GM23248 (cell line): ENCODE data around the gene MBP. TPM values are rescaled to one million over a fixed set of nuclear protein-coding genes. Genes with fewer than 3 reads are reported as not detected.

Source experiments
- DNase-seq: peaks from one replicate; pipeline ENCODE4 v3.0.0-alpha.2; 2015
- H2AFZ ChIP-seq: fragments of 200-600 bp; sonication (generic); 2 replicates; pipeline ENCODE4 v1.6.1; 2016; ENCODE audit warnings: antibody characterized with exemption
- H3F3A ChIP-seq: fragments of 200-600 bp; sonication (generic); 2 replicates; pipeline ENCODE4 v1.6.1; 2016; ENCODE audit warnings: mild to moderate bottlenecking, antibody characterized with exemption, mixed run types; ENCODE audit not compliant: insufficient read depth
- H3K27ac ChIP-seq: fragments of 200-600 bp; sonication (generic); 2 replicates; pipeline ENCODE4 v1.5.1; 2016; ENCODE audit warnings: mild to moderate bottlenecking
- H3K27me3 ChIP-seq: fragments of 200-600 bp; sonication (generic); replicated peaks from 2 replicates; pipeline ENCODE4 v1.6.1; 2016; ENCODE audit warnings: mild to moderate bottlenecking; ENCODE audit not compliant: insufficient read depth
- H3K36me3 ChIP-seq: fragments of 200-600 bp; sonication (generic); 2 replicates; pipeline ENCODE4 v1.6.1; 2016; ENCODE audit warnings: low read depth, mild to moderate bottlenecking
- H3K4me1 ChIP-seq: fragments of 200-600 bp; sonication (generic); 2 replicates; pipeline ENCODE4 v1.6.1; 2016; ENCODE audit warnings: mild to moderate bottlenecking; ENCODE audit not compliant: insufficient read depth
- H3K4me2 ChIP-seq: fragments of 200-600 bp; sonication (generic); one replicate; pipeline ENCODE4 v1.6.1; 2016; ENCODE audit warnings: mild to moderate bottlenecking; ENCODE audit not compliant: unreplicated experiment
- H3K4me3 ChIP-seq: fragments of 200-600 bp; sonication (generic); 2 replicates; pipeline ENCODE4 v1.5.1; 2016; ENCODE audit warnings: mild to moderate bottlenecking
- H3K79me2 ChIP-seq: fragments of 200-600 bp; sonication (generic); 2 replicates; pipeline ENCODE4 v1.6.1; 2016; ENCODE audit warnings: mild to moderate bottlenecking; ENCODE audit not compliant: insufficient read depth
- H3K9ac ChIP-seq: fragments of 200-600 bp; sonication (generic); 2 replicates; pipeline ENCODE4 v1.6.1; 2016; ENCODE audit warnings: mild to moderate bottlenecking
- H3K9me2 ChIP-seq: fragments of 200-600 bp; sonication (generic); 2 replicates; pipeline ENCODE4 v1.6.1; 2016; ENCODE audit warnings: mixed run types, mild to moderate bottlenecking, moderate library complexity; ENCODE audit not compliant: insufficient read depth
- H3K9me3 ChIP-seq: fragments of 200-600 bp; sonication (generic); one replicate; pipeline ENCODE4 v1.6.1; 2017; ENCODE audit warnings: low read depth
- H4K20me1 ChIP-seq: fragments of 200-600 bp; sonication (generic); 2 replicates; pipeline ENCODE4 v1.6.0; 2016; ENCODE audit not compliant: insufficient read depth
- EZH2 ChIP-seq: fragments of 200-600 bp; sonication (generic); IDR thresholded peaks from 2 replicates; pipeline ENCODE4 v1.6.1; 2018; ENCODE audit warnings: antibody characterized with exemption, mild to moderate bottlenecking; ENCODE audit not compliant: insufficient read depth, poor library complexity, severe bottlenecking
- EZH2phosphoT487 ChIP-seq: fragments of 200-600 bp; sonication (generic); IDR thresholded peaks from 2 replicates; pipeline ENCODE4 v1.6.1; 2018; ENCODE audit warnings: antibody characterized with exemption, moderate library complexity, mild to moderate bottlenecking, low read depth; ENCODE audit not compliant: insufficient read depth
- WGBS, 2 experiments: methylation state at CpG; one replicate each; pipeline ENCODE4 v1.1.6; 2015 to 2017; ENCODE audit warnings: low lambda C conversion rate in 2 of 2, low coverage in 1 of 2; ENCODE audit errors: missing lambda C conversion rate in 2 of 2; 5-methylcytosine and 5-hydroxymethylcytosine counted together
- in situ Hi-C: fragments of 300-500 bp; cut with MboI; formaldehyde crosslinking; loops from 2 replicates; pipeline ENCODE4 v1.15.0; 2020
- polyA plus RNA-seq: library from polyadenylated mRNA; unstranded; fragments of >200 nt; fragmentation: Nextera tagmentation; extraction: Ambion mirVana; gene quantifications from 2 replicates; pipeline ENCODE4 v1.2.1, GENCODE V29; 2016
- total RNA-seq: library from RNA; depleted of rRNA; stranded (reverse); fragments of >200 nt; shearing (Covaris generic); gene quantifications from 2 replicates; pipeline ENCODE4 v1.2.3, GENCODE V29; 2014

MBP gene
- total and polyA plus RNA-seq, 2 experiments from 2014 or later = 2.2 to 2.9 TPM

- TF ChIP-seq EZH2phosphoT487 (no peak), EZH2 (no peak)
- H3K36me3 ChIP-seq = no peaks in the 10 kb centered on the region
- H3K27me3 ChIP-seq = no peaks in the 10 kb centered on the region
- in situ Hi-C loops = loop anchor here (25.0 kb wide), 1 partner anchor 141 kb away; no protein-coding TSS in a partner anchor
- peak overlapping the region; percentile 67 for H3K27ac ChIP-seq
- no peak for DNase-seq
- H3K9me2 ChIP-seq = no peaks in the 10 kb centered on the region
- H3K4me2 ChIP-seq = peak overlapping the region; percentile 27
- H4K20me1 ChIP-seq = no peaks in the 10 kb centered on the region
- peaks cover 56% of the 10 kb centered on the region for H3K4me1 ChIP-seq
- H2AFZ ChIP-seq = no peak overlapping the region
- no peaks in the 10 kb centered on the region for H3K9me3 ChIP-seq
- 88 to 91% methylated on average over 2 of the region's 2 CpGs for WGBS, 2 experiments
- H3K9ac ChIP-seq = no peak overlapping the region
- H3K79me2 ChIP-seq = no peaks in the 10 kb centered on the region
- H3K4me3 ChIP-seq = no peak overlapping the region
- H3F3A ChIP-seq = peaks cover 51% of the 10 kb centered on the region
Measured at GRCh38 chr18:77071061-77071460, 61.5 kb downstream of the MBP start.

- H3K9me2 ChIP-seq = no peaks in the 10 kb centered on the region
- TF ChIP-seq EZH2phosphoT487 (no peak), EZH2 (no peak)
- H2AFZ ChIP-seq = no peak overlapping the region
- H3K9me3 ChIP-seq = no peaks in the 10 kb centered on the region
- peaks cover 61% of the 10 kb centered on the region for H3K4me1 ChIP-seq
- H3K9ac ChIP-seq = no peak overlapping the region
- no peak overlapping the region for H3K27ac ChIP-seq
- H3F3A ChIP-seq = peaks cover 56% of the 10 kb centered on the region
- H3K79me2 ChIP-seq = no peaks in the 10 kb centered on the region
- H3K27me3 ChIP-seq = no peaks in the 10 kb centered on the region
- WGBS, 2 experiments = 90 to 92% methylated on average over 16 of the region's 16 CpGs
- DNase-seq = no peak
- no peak overlapping the region for H3K4me3 ChIP-seq
- H3K36me3 ChIP-seq = no peaks in the 10 kb centered on the region
- H3K4me2 ChIP-seq = no peak overlapping the region
- H4K20me1 ChIP-seq = no peaks in the 10 kb centered on the region
- in situ Hi-C loops = loop anchor here (25.0 kb wide), 1 partner anchor 142 kb away; no protein-coding TSS in a partner anchor
Measured at GRCh38 chr18:77070627-77071026, 62.0 kb downstream of the MBP start.

GRCh38 chr18:77069931-77070330 lies 62.7 kb downstream of the MBP start:
- Histone ChIP-seq H3K79me2 (no peaks in the 10 kb centered on the region), H4K20me1 (no peaks in the 10 kb centered on the region), H3K36me3 (no peaks in the 10 kb centered on the region), H3F3A (peaks cover 59% of the 10 kb centered on the region), H3K9me2 (no peaks in the 10 kb centered on the region), H3K4me3 (no peak overlapping the region), H3K4me2 (no peak overlapping the region), H3K27me3 (no peaks in the 10 kb centered on the region), H3K27ac (no peak overlapping the region), H3K9me3 (no peaks in the 10 kb centered on the region), H2AFZ (no peak overlapping the region), H3K4me1 (peaks cover 66% of the 10 kb centered on the region), H3K9ac (no peak overlapping the region)
- in situ Hi-C loops = loop anchor here (25.0 kb wide), 1 partner anchor 142 kb away; no protein-coding TSS in a partner anchor
- TF ChIP-seq EZH2phosphoT487 (no peak), EZH2 (no peak)
- DNase-seq = no peak
- WGBS, 2 experiments = 97 to 98% methylated on average over 13 of the region's 13 CpGs

GRCh38 chr18:77069482-77069881 lies 63.1 kb downstream of the MBP start:
- Histone ChIP-seq H2AFZ (no peak overlapping the region), H3K27ac (peak overlapping the region; percentile 88), H3K4me3 (no peak overlapping the region), H3K36me3 (no peaks in the 10 kb centered on the region), H3K4me2 (peak overlapping the region; percentile 75), H3K79me2 (no peaks in the 10 kb centered on the region), H3K27me3 (no peaks in the 10 kb centered on the region), H3K4me1 (peaks cover 71% of the 10 kb centered on the region), H3K9me2 (no peaks in the 10 kb centered on the region), H4K20me1 (no peaks in the 10 kb centered on the region), H3K9ac (peak overlapping the region; percentile 66; the same call in 1 of the 2 replicates), H3F3A (peaks cover 63% of the 10 kb centered on the region), H3K9me3 (no peaks in the 10 kb centered on the region)
- 95 to 96% methylated on average over 14 of the region's 14 CpGs for whole genome bisulfite sequencing, 2 experiments
- DNase-seq = no peak
- in situ Hi-C loops = loop anchor here (25.0 kb wide), 1 partner anchor 143 kb away; no protein-coding TSS in a partner anchor
- TF ChIP-seq EZH2 (no peak), EZH2phosphoT487 (no peak)
